Peyer's patch (tissue), 4 donors: ENCODE data around the gene TRHDE. TPM values are rescaled to one million over a fixed set of nuclear protein-coding genes. Genes with fewer than 3 reads are reported as not detected.

ENCODE experiments used
- DNase-seq, 3 donors: peaks; one replicate each; pipeline ENCODE4 v3.0.0-alpha.2; 2017 to 2019
- H3K27ac ChIP-seq, 4 donors: fragments of 200-600 bp; sonication (generic); one replicate each; pipeline ENCODE4 v1.5.1; 2016 to 2019
- H3K27me3 ChIP-seq, 2 donors: fragments of 200-600 bp; sonication (generic); one replicate each; pipeline ENCODE4 v1.5.1; 2019
- H3K36me3 ChIP-seq, 3 donors: fragments of 200-600 bp; sonication (generic); one replicate each; pipeline ENCODE4 v1.5.1; 2016 to 2019
- H3K4me1 ChIP-seq, 4 donors: fragments of 200-600 bp; sonication (generic); one replicate each; pipeline ENCODE4 v1.5.1; 2016 to 2019
- H3K4me3 ChIP-seq, 4 donors: fragments of 200-600 bp; sonication (generic); 1 replicate in 3 of 4; 2 replicates in 1 of 4; pipeline ENCODE4 v1.5.1; 2016 to 2019; ENCODE audit warnings: mild to moderate bottlenecking in 1 of 4
- H3K9me3 ChIP-seq, 4 donors: fragments of 200-600 bp; sonication (generic); one replicate each; pipeline ENCODE4 v1.5.1; 2016 to 2019; ENCODE audit warnings: mild to moderate bottlenecking in 1 of 4
- POLR2A ChIP-seq, 2 donors: fragments of 450-650 bp; IDR thresholded peaks; one replicate each; pipeline ENCODE4 v1.5.1; 2017; ENCODE audit warnings: antibody characterized with exemption in 2 of 2, mild to moderate bottlenecking in 2 of 2, moderate library complexity in 2 of 2
- total RNA-seq, 4 donors: library from RNA; depleted of rRNA; stranded (reverse); fragments of >200 nt; gene quantifications; one replicate each; pipeline ENCODE4 v1.1.0, GENCODE V29; 2016
- TF ChIP-seq, protein P1 (sequence below), 6 experiments: fragments of 450-650 bp in 4 of 6; fragments of 200-600 bp in 2 of 6; sonication (generic) in 1 of 6; IDR thresholded peaks; one replicate each; pipeline ENCODE4 v1.5.1; 2017 to 2019; ENCODE audit warnings: antibody characterized with exemption in 6 of 6, mild to moderate bottlenecking in 3 of 6, moderate library complexity in 1 of 6

The TRHDE gene
- total RNA-seq, 4 donors from 2014 or later = 3.3 to 23.8 (median 15.2) TPM

DNA sequence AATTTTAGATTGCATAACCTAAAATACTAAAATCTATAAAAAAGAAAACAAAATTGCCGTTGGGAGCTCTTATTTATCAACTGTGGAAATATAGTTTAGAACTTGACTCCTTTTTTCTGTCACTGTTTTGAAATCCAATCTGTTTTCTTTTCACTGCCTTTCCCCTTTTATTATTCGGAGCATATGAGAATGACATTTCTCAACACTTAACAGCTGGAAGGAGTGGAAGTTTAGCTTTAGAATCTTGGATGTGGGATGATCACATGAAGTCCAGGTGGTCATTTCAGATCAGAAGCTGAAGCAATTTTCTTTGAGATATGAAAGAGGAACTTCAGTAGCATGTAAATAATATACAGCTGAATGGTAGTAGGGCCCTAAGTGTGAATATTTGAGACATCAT is 16.7 kb downstream of the TRHDE start:
- Histone ChIP-seq H3K36me3 (no peaks in the 10 kb centered on the region), H3K9me3 (no peaks in the 10 kb centered on the region), H3K4me1 (no peaks in the 10 kb centered on the region), H3K27ac (no peak overlapping the region), H3K27me3 (no peaks in the 10 kb centered on the region), H3K4me3 (no peak overlapping the region)
- no peak for TF ChIP-seq POLR2A (IDR thresholded peaks at IDR 0.05)
- TF ChIP-seq, protein P1, sequence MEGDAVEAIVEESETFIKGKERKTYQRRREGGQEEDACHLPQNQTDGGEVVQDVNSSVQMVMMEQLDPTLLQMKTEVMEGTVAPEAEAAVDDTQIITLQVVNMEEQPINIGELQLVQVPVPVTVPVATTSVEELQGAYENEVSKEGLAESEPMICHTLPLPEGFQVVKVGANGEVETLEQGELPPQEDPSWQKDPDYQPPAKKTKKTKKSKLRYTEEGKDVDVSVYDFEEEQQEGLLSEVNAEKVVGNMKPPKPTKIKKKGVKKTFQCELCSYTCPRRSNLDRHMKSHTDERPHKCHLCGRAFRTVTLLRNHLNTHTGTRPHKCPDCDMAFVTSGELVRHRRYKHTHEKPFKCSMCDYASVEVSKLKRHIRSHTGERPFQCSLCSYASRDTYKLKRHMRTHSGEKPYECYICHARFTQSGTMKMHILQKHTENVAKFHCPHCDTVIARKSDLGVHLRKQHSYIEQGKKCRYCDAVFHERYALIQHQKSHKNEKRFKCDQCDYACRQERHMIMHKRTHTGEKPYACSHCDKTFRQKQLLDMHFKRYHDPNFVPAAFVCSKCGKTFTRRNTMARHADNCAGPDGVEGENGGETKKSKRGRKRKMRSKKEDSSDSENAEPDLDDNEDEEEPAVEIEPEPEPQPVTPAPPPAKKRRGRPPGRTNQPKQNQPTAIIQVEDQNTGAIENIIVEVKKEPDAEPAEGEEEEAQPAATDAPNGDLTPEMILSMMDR (IDR thresholded peaks at IDR 0.05) = no peak
- DNase-seq = no peak

DNA sequence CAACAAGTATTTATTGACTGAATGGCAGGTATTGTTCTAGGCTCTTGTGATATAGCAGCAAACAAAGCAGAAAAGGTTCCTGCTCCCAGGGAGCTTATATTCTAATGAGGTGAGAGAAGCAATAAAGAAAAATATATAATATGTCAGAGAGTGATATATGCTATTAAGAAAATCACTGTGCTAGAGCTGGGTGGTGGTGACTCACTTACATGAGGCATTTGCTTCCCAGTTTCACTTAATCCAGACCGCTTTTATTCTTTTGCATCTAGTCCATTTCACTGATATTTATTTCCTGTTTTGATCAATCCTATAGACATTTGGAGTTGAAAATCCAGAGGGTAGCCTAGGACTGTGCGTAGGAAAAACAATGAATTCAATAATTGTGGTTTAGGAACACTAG is 17.5 kb downstream of the TRHDE start:
- Histone ChIP-seq H3K4me3 (no peak overlapping the region), H3K27ac (no peak overlapping the region), H3K36me3 (no peaks in the 10 kb centered on the region), H3K4me1 (no peaks in the 10 kb centered on the region), H3K27me3 (no peaks in the 10 kb centered on the region), H3K9me3 (no peaks in the 10 kb centered on the region)
- no peak for DNase-seq
- TF ChIP-seq, protein P1 (IDR thresholded peaks at IDR 0.05) = no peak
- TF ChIP-seq POLR2A (IDR thresholded peaks at IDR 0.05) = no peak

DNA sequence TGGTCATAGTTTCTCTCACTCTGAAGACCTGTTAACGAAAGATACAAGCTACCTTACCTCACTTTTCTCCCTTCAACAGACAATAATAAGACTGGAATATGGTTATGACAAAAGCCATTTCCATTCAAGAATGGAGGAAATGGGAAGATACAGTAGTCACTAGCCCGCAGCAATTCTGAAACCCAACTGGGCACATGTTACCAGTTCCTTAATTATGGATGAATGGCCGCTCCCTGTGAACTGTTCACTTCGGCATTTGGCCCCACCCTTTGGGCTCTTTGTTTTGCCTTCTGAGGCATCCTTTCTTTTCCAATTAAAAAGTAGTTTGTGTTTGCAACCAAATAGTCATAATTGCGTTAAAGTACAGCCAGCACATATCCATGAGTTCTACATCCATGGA is 19.0 kb downstream of the TRHDE start:
- Histone ChIP-seq H3K4me1 (no peaks in the 10 kb centered on the region), H3K36me3 (no peaks in the 10 kb centered on the region), H3K27ac (no peak overlapping the region), H3K27me3 (no peaks in the 10 kb centered on the region), H3K4me3 (no peak overlapping the region), H3K9me3 (no peaks in the 10 kb centered on the region)
- DNase-seq = no peak
- TF ChIP-seq, protein P1 (IDR thresholded peaks at IDR 0.05) = no peak
- TF ChIP-seq POLR2A (IDR thresholded peaks at IDR 0.05) = no peak

DNA sequence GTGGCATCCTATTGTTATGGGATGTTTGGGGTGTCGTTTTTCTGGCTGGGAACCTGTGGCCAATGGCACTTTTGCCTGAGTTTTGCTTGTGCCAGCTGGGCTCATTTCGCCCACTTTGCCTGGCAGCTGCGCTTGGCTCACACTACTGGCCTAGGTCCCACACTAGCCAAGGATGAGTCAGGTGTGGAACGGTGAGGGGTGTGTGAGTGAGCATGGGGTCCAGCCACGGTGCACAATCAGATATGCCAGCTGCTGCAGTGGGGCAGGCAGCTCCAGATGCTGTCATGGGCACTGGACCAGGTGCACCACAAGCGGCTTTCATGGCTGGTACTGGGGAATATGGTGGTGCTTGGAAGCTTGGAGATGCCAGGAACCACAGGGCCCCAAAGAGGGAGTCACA is 21.5 kb downstream of the TRHDE start:
- Histone ChIP-seq H3K36me3 (no peaks in the 10 kb centered on the region), H3K4me3 (no peak overlapping the region), H3K27me3 (no peaks in the 10 kb centered on the region), H3K4me1 (no peaks in the 10 kb centered on the region), H3K27ac (no peak overlapping the region), H3K9me3 (no peaks in the 10 kb centered on the region)
- TF ChIP-seq POLR2A (IDR thresholded peaks at IDR 0.05) = no peak
- TF ChIP-seq, protein P1 (IDR thresholded peaks at IDR 0.05) = no peak
- DNase-seq = peak in 1 of 3 donors; percentile 34

DNA sequence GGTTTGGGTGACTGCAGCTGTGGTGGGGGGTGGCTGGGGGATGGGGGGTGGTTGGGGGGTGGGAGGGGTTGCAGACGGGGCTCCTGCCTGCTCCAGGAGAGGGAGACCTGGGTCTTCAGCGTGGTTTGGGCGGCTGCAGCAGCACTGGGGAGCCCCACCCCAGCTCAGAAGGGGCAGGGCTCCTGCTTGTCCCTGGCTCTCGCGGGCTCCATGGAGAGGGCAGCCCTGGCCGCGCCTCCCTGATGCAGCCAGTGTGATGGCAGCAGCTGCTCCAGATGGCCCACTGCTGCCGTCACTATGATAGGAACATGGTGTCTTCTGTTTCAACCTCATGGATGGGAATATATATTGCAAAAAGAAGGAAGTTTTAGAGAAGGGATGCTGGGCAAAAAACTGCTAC is 22.9 kb downstream of the TRHDE start:
- Histone ChIP-seq H3K27me3 (no peaks in the 10 kb centered on the region), H3K4me1 (no peaks in the 10 kb centered on the region), H3K27ac (no peak overlapping the region), H3K36me3 (no peaks in the 10 kb centered on the region), H3K4me3 (no peak overlapping the region), H3K9me3 (no peaks in the 10 kb centered on the region)
- TF ChIP-seq POLR2A (IDR thresholded peaks at IDR 0.05) = no peak
- TF ChIP-seq, protein P1 (IDR thresholded peaks at IDR 0.05) = no peak
- DNase-seq = no peak

DNA sequence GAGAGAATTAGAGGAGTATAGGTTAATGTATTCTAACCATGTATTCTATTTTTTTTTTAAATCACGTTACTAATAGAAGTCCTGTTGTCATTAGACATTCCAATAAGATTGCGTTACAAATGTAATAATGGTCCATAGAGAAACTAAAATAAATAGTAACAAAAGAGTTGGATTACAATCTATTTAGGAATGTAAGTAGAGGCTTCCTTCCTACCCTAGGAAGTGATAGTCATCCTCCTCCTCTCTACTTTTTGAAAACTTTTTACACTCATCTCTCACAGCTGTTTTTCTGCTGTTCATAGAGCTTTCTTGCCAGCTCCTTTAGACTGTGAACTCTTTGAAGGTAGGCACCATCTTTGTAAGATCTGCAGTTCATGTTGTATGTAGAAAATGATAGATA is 23.6 kb downstream of the TRHDE start:
- H3K4me3 ChIP-seq = no peak overlapping the region
- H3K27ac ChIP-seq = no peak overlapping the region
- no peaks in the 10 kb centered on the region for H3K9me3 ChIP-seq
- no peak for DNase-seq
- TF ChIP-seq POLR2A (IDR thresholded peaks at IDR 0.05) = no peak
- TF ChIP-seq, protein P1 (IDR thresholded peaks at IDR 0.05) = no peak
- no peaks in the 10 kb centered on the region for H3K27me3 ChIP-seq
- H3K36me3 ChIP-seq = no peaks in the 10 kb centered on the region
- H3K4me1 ChIP-seq = no peaks in the 10 kb centered on the region
